Stimulated activated CD8-positive, alpha-beta memory T cell treated with anti-CD3 and anti-CD28 coated beads, Interleukin-7, amount 100 ng/mL, for 48 hours (primary cell): ENCODE data around the gene WDHD1.
"Not testable (repeated sequence)": the region's sequence is repeated elsewhere in the genome, so short reads cannot be mapped to it uniquely, and the experiment has no call there.

Experiments
- DNase-seq, 2 donors: peaks; one replicate each; pipeline ENCODE4 v3.0.0-alpha.2; 2020; ENCODE audit warnings: low read depth in 1 of 2; ENCODE audit errors: extremely low read depth in 1 of 2

WDHD1 gene

GRCh38 chr14:54967496-54967895 is 59.4 kb downstream of the WDHD1 start:
- DNase-seq: no peak

- DNase-seq: no peak
Measured at GRCh38 chr14:54955143-54955542, 71.8 kb downstream of the WDHD1 start.

GRCh38 chr14:54953609-54954008 is 73.3 kb downstream of the WDHD1 start:
- DNase-seq: not testable (repeated sequence)

- DNase-seq: not testable (repeated sequence)
Measured at GRCh38 chr14:54952803-54953202, 74.1 kb downstream of the WDHD1 start.

GRCh38 chr14:54947230-54947629 is 79.7 kb downstream of the WDHD1 start:
- DNase-seq: no peak

- no peak for DNase-seq
Measured at GRCh38 chr14:54946500-54946899, 80.4 kb downstream of the WDHD1 start.

GRCh38 chr14:54944737-54945391 is 82.0 kb downstream of the WDHD1 start:
- DNase-seq: no peak

GRCh38 chr14:54942913-54943312 is 84.0 kb downstream of the WDHD1 start:
- no peak for DNase-seq

- DNase-seq: no peak
Measured at GRCh38 chr14:54936816-54937215, 90.1 kb downstream of the WDHD1 start.

- no peak for DNase-seq
Measured at GRCh38 chr14:54935958-54936357, 90.9 kb downstream of the WDHD1 start.

GRCh38 chr14:54935100-54935499 is 91.8 kb downstream of the WDHD1 start:
- no peak for DNase-seq

GRCh38 chr14:54933006-54933405 is 93.9 kb downstream of the WDHD1 start:
- DNase-seq: no peak

- no peak for DNase-seq
Measured at GRCh38 chr14:54931598-54932340, 95.1 kb downstream of the WDHD1 start.

GRCh38 chr14:54931101-54931500 is 95.8 kb downstream of the WDHD1 start:
- DNase-seq: no peak

GRCh38 chr14:54929556-54929955 is 97.3 kb downstream of the WDHD1 start:
- no peak for DNase-seq

GRCh38 chr14:54928216-54928615 is 98.7 kb downstream of the WDHD1 start:
- no peak for DNase-seq

GRCh38 chr14:54927551-54927950 is 99.3 kb downstream of the WDHD1 start:
- no peak for DNase-seq

- DNase-seq: not testable (repeated sequence)
Measured at GRCh38 chr14:54926570-54926969, 100.3 kb downstream of the WDHD1 start.

GRCh38 chr14:54922598-54922997 is 104.3 kb downstream of the WDHD1 start:
- DNase-seq: no peak

- no peak for DNase-seq
Measured at GRCh38 chr14:54920052-54920451, 106.8 kb downstream of the WDHD1 start.

- no peak for DNase-seq
Measured at GRCh38 chr14:54919330-54919729, 107.6 kb downstream of the WDHD1 start.

- DNase-seq: no peak
Measured at GRCh38 chr14:54918427-54918826, 108.5 kb downstream of the WDHD1 start.
